ENCODE results near the gene PPM1L.

The PPM1L gene

DNA sequence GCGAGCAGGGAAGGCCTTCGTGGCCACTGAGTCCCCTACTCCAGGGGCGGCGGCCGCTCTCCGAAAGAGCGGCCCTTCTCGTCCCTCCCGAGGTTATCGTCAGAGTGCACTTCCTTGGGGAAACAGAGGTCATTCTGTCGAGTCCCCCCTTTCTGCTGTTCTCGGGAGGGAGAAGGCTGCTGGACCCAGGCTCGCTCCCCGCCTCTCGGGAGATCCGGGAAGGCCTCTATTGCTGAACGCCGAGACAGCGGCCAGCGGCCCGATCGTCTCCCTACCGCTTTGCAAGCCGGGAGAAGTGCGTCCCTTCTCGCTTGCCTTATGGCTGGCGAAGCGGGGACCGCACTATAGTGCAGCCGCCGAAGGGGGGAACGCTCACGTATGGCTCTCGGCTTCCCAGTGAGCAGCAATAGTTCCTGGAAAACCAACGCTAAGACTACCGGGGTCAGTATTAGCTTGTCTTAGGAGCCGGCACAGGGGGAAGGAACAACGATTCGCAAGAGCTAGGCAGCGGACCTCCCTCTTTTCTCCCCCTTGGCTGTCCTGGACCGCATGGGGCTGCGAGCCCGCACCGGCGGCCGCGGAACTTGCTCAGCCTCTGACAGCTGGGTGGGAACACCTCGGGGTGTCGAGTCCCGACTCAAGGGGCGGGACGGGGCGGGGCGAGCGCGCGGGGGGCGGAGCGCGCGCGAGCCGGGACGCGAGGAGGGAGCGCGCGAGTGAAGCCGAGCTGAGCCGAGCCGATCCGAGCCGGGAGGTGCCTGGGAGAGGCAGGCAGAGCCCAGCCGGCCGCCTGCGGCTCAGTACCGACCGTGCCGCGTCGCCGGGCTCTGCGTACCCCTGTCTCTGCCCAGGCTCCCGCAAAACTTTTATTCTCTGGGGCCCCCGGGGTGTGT is 930 bp upstream of the PPM1L start:
- Histone ChIP-seq H3K4me1 (ENCODE audit: insufficient read depth, low read length) (peaks cover 49% of the 10 kb centered on the region), H3K79me2 (ENCODE audit: insufficient read depth, low read length) (peaks cover 45% of the 10 kb centered on the region), H3K9ac (ENCODE audit: low read depth, low read length) (peak overlapping the region; percentile 78), H3K4me2 (ENCODE audit: insufficient read depth, low read length) (peak overlapping the region; percentile 95), H3K27ac (ENCODE audit: low read length) (peak overlapping the region; percentile 80), H3K27me3 (ENCODE audit: insufficient read depth, low read length, poor library complexity) (no peaks in the 10 kb centered on the region), H3K4me3 (ENCODE audit: low read depth in 1 of 2, low read length in 2 of 2) (peak overlapping the region; percentile 89 to 92), H3K36me3 (ENCODE audit: insufficient read depth, low read length) (no peaks in the 10 kb centered on the region), H2AFZ (ENCODE audit: low read depth, low read length) (peak overlapping the region; percentile 84), H4K20me1 (ENCODE audit: insufficient read depth, low read length) (peaks cover 3% of the 10 kb centered on the region; the same call in 1 of the 2 replicates), H3K9me3 (ENCODE audit: insufficient read depth, low read length, severe bottlenecking) (no peaks in the 10 kb centered on the region)
- TF ChIP-seq EZH2 (IDR thresholded peaks at IDR 0.05; ENCODE audit: borderline replicate concordance, low read depth, low read length, severe bottlenecking) = no peak
- TF ChIP-seq CTCF (IDR thresholded peaks at IDR 0.05; ENCODE audit: borderline replicate concordance, extremely low read depth, low read length, poor library complexity, severe bottlenecking) = no peak
- ATAC-seq (ENCODE audit: insufficient read depth, low read depth) (peak; percentile 82), DNase-seq (peak; percentile 96)

DNA sequence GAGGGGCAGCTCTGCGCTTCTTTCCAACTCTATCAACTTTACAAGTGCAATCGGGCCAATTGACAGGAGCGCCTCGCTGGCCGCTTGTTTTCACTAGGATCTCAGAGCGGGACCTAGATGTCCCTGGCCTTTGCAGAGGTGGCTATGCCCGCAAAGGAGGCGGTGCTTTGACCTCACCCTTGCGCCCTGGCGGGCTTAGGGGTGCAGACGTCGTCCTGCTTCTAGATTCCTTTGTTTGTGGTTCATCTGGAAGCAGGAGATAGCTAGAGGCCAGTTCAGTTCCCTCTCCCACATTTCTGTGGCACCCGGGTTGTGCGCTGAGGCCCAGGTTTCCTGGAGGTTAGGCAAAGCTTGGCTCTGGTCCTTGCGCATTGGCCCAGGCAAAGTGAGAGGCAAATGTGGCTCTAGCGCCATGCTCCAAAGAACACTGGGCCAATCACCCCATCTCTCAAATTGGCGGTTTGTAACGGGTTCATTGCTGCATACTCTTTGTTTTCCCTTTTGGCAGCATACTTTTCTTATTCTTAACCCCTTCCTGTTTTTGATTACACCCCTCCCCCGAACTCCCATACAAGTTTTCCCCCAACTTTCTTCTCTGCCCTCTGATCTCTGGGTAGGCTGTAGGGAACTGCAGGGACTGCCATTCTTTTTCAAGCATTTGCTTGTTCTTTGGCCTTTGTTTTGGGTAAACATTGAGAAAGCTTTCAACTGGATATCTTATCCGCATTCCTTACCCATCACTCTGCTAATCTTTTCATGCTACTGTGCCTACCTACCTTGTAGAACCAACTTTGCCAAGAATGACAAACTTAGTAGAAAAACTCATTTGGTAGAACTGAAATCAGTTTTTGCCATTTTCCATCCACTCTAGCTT is 1.4 kb downstream of the PPM1L start:
- peak overlapping the region; percentile 84 for H2AFZ ChIP-seq (ENCODE audit: low read depth, low read length)
- H3K27ac ChIP-seq (ENCODE audit: low read length) = peak overlapping the region; percentile 27
- H3K79me2 ChIP-seq (ENCODE audit: insufficient read depth, low read length) = peaks cover 55% of the 10 kb centered on the region
- DNase-seq = peak; percentile 34
- TF ChIP-seq CTCF (IDR thresholded peaks at IDR 0.05; ENCODE audit: borderline replicate concordance, extremely low read depth, low read length, poor library complexity, severe bottlenecking) (no peak), EZH2 (IDR thresholded peaks at IDR 0.05; ENCODE audit: borderline replicate concordance, low read depth, low read length, severe bottlenecking) (no peak)
- peak overlapping the region; percentile 95 for H3K4me2 ChIP-seq (ENCODE audit: insufficient read depth, low read length)
- H3K9me3 ChIP-seq (ENCODE audit: insufficient read depth, low read length, severe bottlenecking) = no peaks in the 10 kb centered on the region
- peak overlapping the region; percentile 78 for H3K9ac ChIP-seq (ENCODE audit: low read depth, low read length)
- H4K20me1 ChIP-seq (ENCODE audit: insufficient read depth, low read length) = peaks cover 3% of the 10 kb centered on the region; the same call in 1 of the 2 replicates
- peak overlapping the region; percentile 89 to 92; a peak in 3 of 4 replicates for H3K4me3 ChIP-seq (ENCODE audit: low read depth in 1 of 2, low read length in 2 of 2)
- H3K27me3 ChIP-seq (ENCODE audit: insufficient read depth, low read length, poor library complexity) = no peaks in the 10 kb centered on the region
- no peak for ATAC-seq (ENCODE audit: insufficient read depth, low read depth)
- no peaks in the 10 kb centered on the region for H3K36me3 ChIP-seq (ENCODE audit: insufficient read depth, low read length)
- H3K4me1 ChIP-seq (ENCODE audit: insufficient read depth, low read length) = peaks cover 49% of the 10 kb centered on the region

DNA sequence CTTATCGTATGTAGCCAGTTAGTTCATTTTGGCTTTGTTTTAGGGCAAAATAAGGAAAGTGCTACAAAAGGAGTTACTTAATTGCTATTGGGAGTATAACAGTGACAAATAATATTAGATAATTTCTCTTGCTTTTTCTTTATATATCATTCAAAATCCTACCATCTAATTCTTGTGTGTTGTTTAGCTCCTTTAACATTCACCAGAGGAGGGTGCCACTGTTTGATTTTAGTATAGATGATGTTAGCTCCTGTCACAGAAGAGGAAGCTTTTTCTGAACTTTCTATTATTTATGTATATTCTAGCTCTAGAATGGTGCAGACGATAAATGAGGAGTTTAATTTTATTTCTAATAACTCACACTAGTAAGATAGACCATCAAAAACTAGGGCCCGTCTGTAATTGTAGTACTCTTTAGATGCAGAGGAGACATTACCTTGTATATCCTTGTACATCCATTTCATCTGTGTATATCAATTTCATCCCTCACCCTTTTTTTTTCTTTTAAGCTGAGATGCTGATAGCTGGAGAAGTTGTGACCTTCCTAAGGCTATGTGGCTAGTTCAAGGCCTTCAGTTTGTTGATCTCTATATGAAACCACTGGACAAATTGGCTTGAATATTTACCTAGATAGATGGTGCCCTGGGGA is 3.0 kb downstream of the PPM1L start:
- ATAC-seq (ENCODE audit: insufficient read depth, low read depth) = no peak

More for the DNA sequence above, 3.0 kb downstream of the PPM1L start:
- no peak for DNase-seq
- Histone ChIP-seq H3K27ac (ENCODE audit: low read length) (no peak overlapping the region), H3K79me2 (ENCODE audit: insufficient read depth, low read length) (peaks cover 60% of the 10 kb centered on the region), H3K9ac (ENCODE audit: low read depth, low read length) (peak overlapping the region; percentile 21; the same call in 1 of the 2 replicates), H3K4me3 (ENCODE audit: low read depth in 1 of 2, low read length in 2 of 2) (peak overlapping the region in 1 of 2 experiments; percentile 92; a peak in 1 of 4 replicates), H3K36me3 (ENCODE audit: insufficient read depth, low read length) (no peaks in the 10 kb centered on the region), H3K4me2 (ENCODE audit: insufficient read depth, low read length) (peak overlapping the region; percentile 95), H3K9me3 (ENCODE audit: insufficient read depth, low read length, severe bottlenecking) (no peaks in the 10 kb centered on the region), H4K20me1 (ENCODE audit: insufficient read depth, low read length) (no peaks in the 10 kb centered on the region; the same call in 1 of the 2 replicates), H3K27me3 (ENCODE audit: insufficient read depth, low read length, poor library complexity) (no peaks in the 10 kb centered on the region), H3K4me1 (ENCODE audit: insufficient read depth, low read length) (peaks cover 42% of the 10 kb centered on the region), H2AFZ (ENCODE audit: low read depth, low read length) (no peak overlapping the region)
- TF ChIP-seq EZH2 (IDR thresholded peaks at IDR 0.05; ENCODE audit: borderline replicate concordance, low read depth, low read length, severe bottlenecking) (no peak), CTCF (IDR thresholded peaks at IDR 0.05; ENCODE audit: borderline replicate concordance, extremely low read depth, low read length, poor library complexity, severe bottlenecking) (peak; percentile 39)
